Sigmoid colon (tissue), 7 donors: ENCODE measurements around the gene HADHB. TPM values are rescaled to one million over a fixed set of nuclear protein-coding genes. Genes with fewer than 3 reads are reported as not detected.

ENCODE experiments used
- DNase-seq: peaks from one replicate; pipeline ENCODE4 v3.0.0-alpha.2; 2019
- H3K27ac ChIP-seq, 4 donors: fragments of 200-600 bp; sonication (generic); one replicate each; pipeline ENCODE4 v1.5.1; 2016 to 2019; ENCODE audit warnings: mild to moderate bottlenecking in 1 of 4
- H3K27me3 ChIP-seq, 3 donors: fragments of 200-600 bp; sonication (generic); one replicate each; pipeline ENCODE4 v1.5.1; 2019; ENCODE audit warnings: mild to moderate bottlenecking in 1 of 3
- H3K36me3 ChIP-seq, 4 donors: fragments of 200-600 bp; sonication (generic); one replicate each; pipeline ENCODE4 v1.5.1; 2016 to 2019
- H3K4me1 ChIP-seq, 4 donors: fragments of 200-600 bp; sonication (generic); one replicate each; pipeline ENCODE4 v1.5.1; 2017 to 2019
- H3K4me3 ChIP-seq, 4 donors: fragments of 200-600 bp; sonication (generic); one replicate each; pipeline ENCODE4 v1.5.1; 2017 to 2019; ENCODE audit warnings: mild to moderate bottlenecking in 2 of 4, moderate library complexity in 1 of 4
- H3K9me3 ChIP-seq, 4 donors: fragments of 200-600 bp in 3 of 4; sonication (generic) in 3 of 4; one replicate each; pipeline versions ENCODE4 v1.5.1 to v1.6.1; 2013 to 2019
- EP300 ChIP-seq, 4 donors: sonication (generic); formaldehyde crosslinking; IDR thresholded peaks; one replicate each; pipeline ENCODE4 v1.6.1; 2017; ENCODE audit warnings: antibody characterized with exemption in 4 of 4
- POLR2A ChIP-seq, 2 donors: fragments of 450-650 bp; IDR thresholded peaks; one replicate each; pipeline ENCODE4 v1.6.1; 2016; ENCODE audit warnings: antibody characterized with exemption in 2 of 2, mild to moderate bottlenecking in 2 of 2, moderate library complexity in 2 of 2
- POLR2AphosphoS5 ChIP-seq, 4 donors: sonication (generic); formaldehyde crosslinking; IDR thresholded peaks; one replicate each; pipeline ENCODE4 v1.6.1; 2017; ENCODE audit warnings: antibody characterized with exemption in 4 of 4
- WGBS, 2 donors: extraction: QIAGEN DNeasy Blood & Tissue Kit; methylation state at CpG; one replicate each; pipeline ENCODE4 v1.1.7; 2013; 5-methylcytosine and 5-hydroxymethylcytosine counted together
- intact Hi-C: fragments of 100-400 bp; cut with DNase I; formaldehyde crosslinking; loops from one replicate; pipeline ENCODE4 v1.15.1; 2023
- polyA plus RNA-seq, 3 donors: library from polyadenylated mRNA; stranded (reverse); fragments of 200-250 nt; gene quantifications; one replicate each; pipeline ENCODE4 v1.2.3, GENCODE V29; 2013
- total RNA-seq, 4 donors: library from RNA; depleted of rRNA; stranded (reverse); fragments of >200 nt; gene quantifications; one replicate each; pipeline ENCODE4 v1.1.0, GENCODE V29; 2016
- TF ChIP-seq, protein P1 (sequence below), 4 experiments: fragments of 450-650 bp in 3 of 4; fragments of 200-600 bp in 1 of 4; IDR thresholded peaks; one replicate each; pipeline ENCODE4 v1.5.1; 2016 to 2019; ENCODE audit warnings: antibody characterized with exemption in 4 of 4, mild to moderate bottlenecking in 3 of 4, moderate library complexity in 2 of 4
- donor health status: healthy with polysubstance abuse.
- donor health status: Bipolar disorder and iron deficiency.
- donor health status: healthy.

Gene HADHB
- total and polyA plus RNA-seq, 7 donors, result 82.8 to 212 (median 120) TPM

DNA sequence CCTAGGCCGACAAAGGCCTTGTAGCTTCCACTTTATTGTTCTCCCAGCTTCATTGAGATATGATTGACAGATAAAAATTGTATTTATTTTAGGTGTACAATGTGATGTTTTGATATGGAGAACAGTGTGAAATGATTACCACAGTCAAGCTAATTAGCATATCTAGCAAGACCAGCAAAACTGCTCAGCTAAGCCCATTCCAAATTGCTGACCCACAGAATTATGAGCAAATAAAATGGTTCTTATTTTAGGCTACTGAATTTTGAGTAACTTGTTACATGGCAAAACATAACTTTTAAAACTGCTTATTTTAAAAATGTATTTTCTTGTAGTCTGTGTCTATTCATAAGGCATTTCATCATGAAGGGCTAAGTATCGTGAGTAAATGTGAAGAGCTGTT is 92.6 kb downstream of the HADHB start:
- no peak overlapping the region for H3K4me3 ChIP-seq
- H3K27ac ChIP-seq, result no peak overlapping the region
- TF ChIP-seq POLR2A (IDR thresholded peaks at IDR 0.05) (no peak), EP300 (IDR thresholded peaks at IDR 0.05) (no peak), POLR2AphosphoS5 (IDR thresholded peaks at IDR 0.05) (no peak)
- TF ChIP-seq, protein P1, sequence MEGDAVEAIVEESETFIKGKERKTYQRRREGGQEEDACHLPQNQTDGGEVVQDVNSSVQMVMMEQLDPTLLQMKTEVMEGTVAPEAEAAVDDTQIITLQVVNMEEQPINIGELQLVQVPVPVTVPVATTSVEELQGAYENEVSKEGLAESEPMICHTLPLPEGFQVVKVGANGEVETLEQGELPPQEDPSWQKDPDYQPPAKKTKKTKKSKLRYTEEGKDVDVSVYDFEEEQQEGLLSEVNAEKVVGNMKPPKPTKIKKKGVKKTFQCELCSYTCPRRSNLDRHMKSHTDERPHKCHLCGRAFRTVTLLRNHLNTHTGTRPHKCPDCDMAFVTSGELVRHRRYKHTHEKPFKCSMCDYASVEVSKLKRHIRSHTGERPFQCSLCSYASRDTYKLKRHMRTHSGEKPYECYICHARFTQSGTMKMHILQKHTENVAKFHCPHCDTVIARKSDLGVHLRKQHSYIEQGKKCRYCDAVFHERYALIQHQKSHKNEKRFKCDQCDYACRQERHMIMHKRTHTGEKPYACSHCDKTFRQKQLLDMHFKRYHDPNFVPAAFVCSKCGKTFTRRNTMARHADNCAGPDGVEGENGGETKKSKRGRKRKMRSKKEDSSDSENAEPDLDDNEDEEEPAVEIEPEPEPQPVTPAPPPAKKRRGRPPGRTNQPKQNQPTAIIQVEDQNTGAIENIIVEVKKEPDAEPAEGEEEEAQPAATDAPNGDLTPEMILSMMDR (IDR thresholded peaks at IDR 0.05), result no peak
- intact Hi-C loops, result no loop called here
- H3K9me3 ChIP-seq, result no peaks in the 10 kb centered on the region
- DNase-seq, result no peak
- H3K36me3 ChIP-seq, result no peaks in the 10 kb centered on the region
- 96 to 98% methylated on average over 2 of the region's 2 CpGs for WGBS, 2 donors
- no peaks in the 10 kb centered on the region for H3K27me3 ChIP-seq
- no peaks in the 10 kb centered on the region for H3K4me1 ChIP-seq

Other genes with a start within 250 kb of the HADHB start
- gene RAB10, start 210.9 kb upstream of the HADHB start, total RNA-seq, result 100 to 1,000 TPM in 2 of 4 donors, 10 to 100 TPM in 2; 92.0 to 116 (median 98.9) TPM
- gene RAB10, start 210.9 kb upstream of the HADHB start, polyA plus RNA-seq, result 10 to 100 TPM; 57.1 to 78.8 (median 67.1) TPM
- gene GAREM2, start 71.9 kb upstream of the HADHB start, total RNA-seq, result 1 to 10 TPM; 1.1 to 4.4 (median 2.1) TPM
- gene GAREM2, start 71.9 kb upstream of the HADHB start, polyA plus RNA-seq, result 10 to 100 TPM in 1 of 3 donors, 1 to 10 TPM in 2; 2.1 to 11.6 (median 2.4) TPM
- 100 to 1,000 TPM; 110 to 137 (median 118) TPM for gene HADHA, start 307 bp upstream of the HADHB start, total RNA-seq
- 100 to 1,000 TPM in 2 of 3 donors, 10 to 100 TPM in 1; 96.7 to 148 (median 126) TPM for gene HADHA, start 307 bp upstream of the HADHB start, polyA plus RNA-seq
- 10 to 100 TPM in 1 of 4 donors, 1 to 10 TPM in 3; 6.6 to 11.0 (median 8.9) TPM for gene SELENOI, start 101.2 kb downstream of the HADHB start, total RNA-seq
- 1 to 10 TPM; 1.2 to 9.9 (median 1.6) TPM for gene SELENOI, start 101.2 kb downstream of the HADHB start, polyA plus RNA-seq
- gene ADGRF3, start 101.8 kb downstream of the HADHB start, total RNA-seq, result under 1 TPM in 1 of 4 donors, not detected in 3; 0.28 TPM
- under 1 TPM in 2 of 3 donors, not detected in 1; 0.26 to 0.60 TPM for gene ADGRF3, start 101.8 kb downstream of the HADHB start, polyA plus RNA-seq
- gene DRC1, start 157.0 kb downstream of the HADHB start, total RNA-seq, result under 1 TPM in 1 of 4 donors, not detected in 3; 0.54 TPM
- under 1 TPM in 1 of 3 donors, not detected in 2; 0.06 TPM for gene DRC1, start 157.0 kb downstream of the HADHB start, polyA plus RNA-seq
- gene OTOF, start 233.2 kb downstream of the HADHB start, total RNA-seq, result under 1 TPM in 1 of 4 donors, not detected in 3; 0.71 TPM
- gene OTOF, start 233.2 kb downstream of the HADHB start, polyA plus RNA-seq, result under 1 TPM in 1 of 3 donors, not detected in 2; 0.32 TPM